GM13976 (cell line): ENCODE results near the gene HOXA9.

Source experiments
- DNase-seq: peaks from one replicate; pipeline ENCODE4 v3.0.0; 2012; ENCODE audit warnings: low spot score
- CTCF ChIP-seq: IDR thresholded peaks from 2 replicates; pipeline ENCODE4 v1.5.1; 2012; ENCODE audit warnings: borderline replicate concordance, mild to moderate bottlenecking; ENCODE audit not compliant: insufficient read depth; ENCODE audit errors: extremely low read depth, missing control alignments, control extremely low read depth
- in situ Hi-C: fragments of 300-500 bp; cut with MboI; formaldehyde crosslinking; loops from one replicate; pipeline ENCODE4 v1.12.0; 2022; ENCODE audit warnings: low sequenced_read_pairs, mixed read lengths, inconsistent platforms; ENCODE audit not compliant: unreplicated experiment

The HOXA9 gene

GRCh38 chr7:27132978-27133377 lies 32.4 kb downstream of the HOXA9 start:
- in situ Hi-C loops: no loop called here
- TF ChIP-seq CTCF: no peak
- DNase-seq: no peak

- no peak for TF ChIP-seq CTCF
- in situ Hi-C loops: no loop called here
- no peak for DNase-seq
Measured at GRCh38 chr7:27132214-27132613, 33.1 kb downstream of the HOXA9 start.

GRCh38 chr7:27131390-27131819 lies 33.9 kb downstream of the HOXA9 start:
- in situ Hi-C loops: no loop called here
- no peak for TF ChIP-seq CTCF
- DNase-seq: no peak

- no peak for TF ChIP-seq CTCF
- in situ Hi-C loops: no loop called here
- peak; percentile 67 for DNase-seq
Measured at GRCh38 chr7:27130540-27131389, 34.6 kb downstream of the HOXA9 start, which contains the start of gene HOXA4. TSS of gene HOXA4 (minus strand) at chr7:27130757. CDS start at chr7:27130733, 24 bp downstream.

GRCh38 chr7:27129729-27130539 lies 35.4 kb downstream of the HOXA9 start:
- in situ Hi-C loops: no loop called here
- DNase-seq: no peak
- no peak for TF ChIP-seq CTCF
